IMR-90 (cell line): ENCODE data around the gene CDC25B. TPM values are rescaled to one million over a fixed set of nuclear protein-coding genes. Genes with fewer than 3 reads are reported as not detected.

Source experiments
- ATAC-seq: fragments of 200-7000 bp; cut with Tn5 transposase; 2 replicates; pipeline ENCODE4 v1.9.1; 2020; ENCODE audit warnings: low read depth, mild to moderate bottlenecking, moderate library complexity
- BruUV-seq: library from RNA; stranded (reverse); fragments of 400-500 nt; replicated peaks from 2 replicates; lab custom pipeline; 2021; lab: Mats Ljungman, UMichigan
- CTCF ChIA-PET: fragments of 300-600 bp; formaldehyde crosslinking; extraction: SDS; loops from one replicate; lab custom pipeline; 2021; ENCODE audit warnings: antibody characterized with exemption; lab: Yijun Ruan, JAX
- POLR2A ChIA-PET: fragments of 300-600 bp; sonication (Branson Sonifier 250); formaldehyde crosslinking; loops from one replicate; lab custom pipeline; 2022; ENCODE audit warnings: antibody characterized with exemption; ENCODE audit not compliant: unreplicated experiment; lab: Charles Lee
- DNase-seq: peaks from one replicate; pipeline ENCODE4 v3.0.0; 2013
- H2AFZ ChIP-seq: replicated peaks from 2 replicates; pipeline ENCODE3; 2013; ENCODE audit warnings: low read length, mild to moderate bottlenecking; ENCODE audit not compliant: poor library complexity
- H2AK5ac ChIP-seq: 2 replicates; pipeline ENCODE4 v1.6.1; 2013; ENCODE audit warnings: low read depth, low read length, inconsistent platforms
- H2AK9ac ChIP-seq: replicated peaks from 2 replicates; pipeline ENCODE3; 2013; ENCODE audit warnings: mild to moderate bottlenecking, low read depth, low read length, moderate library complexity; ENCODE audit not compliant: poor library complexity
- H2BK120ac ChIP-seq: 2 replicates; pipeline ENCODE4 v1.6.1; 2013; ENCODE audit warnings: low read depth, low read length, inconsistent platforms
- H2BK15ac ChIP-seq: 3 replicates; pipeline ENCODE4 v1.6.1; 2013; ENCODE audit warnings: low read depth, low read length, inconsistent platforms
- H2BK20ac ChIP-seq: 2 replicates; pipeline ENCODE4 v1.6.1; 2013; ENCODE audit warnings: low read depth, mild to moderate bottlenecking, inconsistent platforms, low read length, moderate library complexity
- H2BK5ac ChIP-seq: 2 replicates; pipeline ENCODE4 v1.6.1; 2013; ENCODE audit warnings: mild to moderate bottlenecking, low read depth, low read length, inconsistent platforms; ENCODE audit not compliant: poor library complexity, severe bottlenecking
- H3K14ac ChIP-seq: replicated peaks from 2 replicates; pipeline ENCODE4 v1.6.1; 2013; ENCODE audit warnings: low read depth, low read length, inconsistent platforms
- H3K18ac ChIP-seq: 2 replicates; pipeline ENCODE4 v1.6.1; 2013; ENCODE audit warnings: low read depth, low read length, control low read depth
- H3K23ac ChIP-seq: 2 replicates; pipeline ENCODE4 v1.6.1; 2013; ENCODE audit warnings: low read depth, low read length, inconsistent platforms
- H3K27ac ChIP-seq: 2 replicates; pipeline ENCODE4 v1.5.1; 2013; ENCODE audit warnings: mild to moderate bottlenecking, control low read depth, low read length; ENCODE audit not compliant: insufficient read depth
- H3K27me3 ChIP-seq: 2 replicates; pipeline ENCODE4 v1.6.1; 2013; ENCODE audit warnings: low read length; ENCODE audit not compliant: control insufficient read depth, insufficient read depth
- H3K36me3 ChIP-seq: 2 replicates; pipeline ENCODE4 v1.6.1; 2013; ENCODE audit warnings: low read length, mixed read lengths; ENCODE audit not compliant: control insufficient read depth, insufficient read depth
- H3K4ac ChIP-seq: 2 replicates; pipeline ENCODE4 v1.6.1; 2013; ENCODE audit warnings: low read depth, low read length, inconsistent platforms
- H3K4me1 ChIP-seq: 2 replicates; pipeline ENCODE4 v1.6.1; 2013; ENCODE audit warnings: low read length, mixed read lengths; ENCODE audit not compliant: control insufficient read depth, insufficient read depth
- H3K4me2 ChIP-seq: 2 replicates; pipeline ENCODE4 v1.6.1; 2013; ENCODE audit warnings: low read depth, mild to moderate bottlenecking, control low read depth, low read length, moderate library complexity
- H3K4me3 ChIP-seq: 2 replicates; pipeline ENCODE4 v1.5.1; 2013; ENCODE audit warnings: low read depth, mild to moderate bottlenecking, control low read depth, low read length, moderate library complexity; ENCODE audit not compliant: insufficient read depth
- H3K56ac ChIP-seq: 2 replicates; pipeline ENCODE4 v1.6.1; 2013; ENCODE audit warnings: low read length, inconsistent platforms; ENCODE audit not compliant: insufficient read depth; ENCODE audit errors: extremely low read depth
- H3K79me1 ChIP-seq, 2 experiments: 2 replicates each; pipeline ENCODE4 v1.6.1; 2013; ENCODE audit warnings: low read length in 2 of 2, inconsistent platforms in 1 of 2, low read depth in 1 of 2
- H3K9ac ChIP-seq: 2 replicates; pipeline ENCODE4 v1.6.1; 2013; ENCODE audit warnings: low read depth, low read length, control low read depth
- H3K9me1 ChIP-seq: 2 replicates; pipeline ENCODE4 v1.6.1; 2013; ENCODE audit warnings: low read length, inconsistent platforms; ENCODE audit not compliant: insufficient read depth
- H3K9me3 ChIP-seq: 2 replicates; pipeline ENCODE4 v1.6.1; 2013; ENCODE audit warnings: low read length; ENCODE audit not compliant: control insufficient read depth, insufficient read depth
- H4K20me1 ChIP-seq: 2 replicates; pipeline ENCODE4 v1.6.1; 2013; ENCODE audit warnings: low read length, inconsistent platforms; ENCODE audit not compliant: insufficient read depth
- H4K5ac ChIP-seq: 2 replicates; pipeline ENCODE4 v1.6.1; 2013; ENCODE audit warnings: mild to moderate bottlenecking, low read depth, low read length, control low read depth
- H4K8ac ChIP-seq, 2 experiments: 2 replicates each; pipeline ENCODE4 v1.6.1; 2013; ENCODE audit warnings: low read depth in 2 of 2, low read length in 2 of 2, control low read depth in 1 of 2, inconsistent platforms in 1 of 2
- H4K91ac ChIP-seq: 2 replicates; pipeline ENCODE4 v1.6.1; 2013; ENCODE audit warnings: low read depth, low read length, inconsistent platforms; ENCODE audit not compliant: insufficient read depth
- CHD1 ChIP-seq: IDR thresholded peaks from 2 replicates; pipeline ENCODE4 v1.6.1; 2012; ENCODE audit warnings: low read depth, low read length, improper control_type of control experiment
- FOS ChIP-seq: fragments of 150-350 bp; IDR thresholded peaks from 2 replicates; pipeline ENCODE4 v1.6.1; 2016; ENCODE audit warnings: low read depth, low read length
- RFX5 ChIP-seq: IDR thresholded peaks from 2 replicates; pipeline ENCODE4 v1.8.0; 2012; ENCODE audit warnings: low read depth, mild to moderate bottlenecking, low read length, moderate library complexity
- SMC3 ChIP-seq: fragments of 150-350 bp; IDR thresholded peaks from 2 replicates; pipeline ENCODE4 v1.6.1; 2016; ENCODE audit warnings: low read depth, mild to moderate bottlenecking, antibody characterized with exemption, low read length, moderate library complexity
- whole genome bisulfite sequencing, 2 experiments: methylation state at CpG; one replicate each; pipeline versions ENCODE4 v1.1.5 to v1.1.7; 2013; ENCODE audit warnings: missing lambda C conversion rate in 2 of 2; ENCODE audit not compliant: insufficient read length in 1 of 2; ENCODE audit errors: extremely low coverage in 2 of 2; 5-methylcytosine and 5-hydroxymethylcytosine counted together
- dilution Hi-C: fragments of 300-500 bp; cut with HindIII; formaldehyde crosslinking; loops from one replicate; pipeline ENCODE4 v1.14.3; 2018; ENCODE audit warnings: low sequenced_read_pairs; ENCODE audit not compliant: unreplicated experiment
- in situ Hi-C: fragments of 300-500 bp; cut with MboI; formaldehyde crosslinking; loops from 3 replicates; pipeline ENCODE4 v1.14.3; 2019; ENCODE audit warnings: low sequenced_read_pairs, inconsistent platforms, mixed read lengths
- intact Hi-C: fragments of 100-400 bp; cut with micrococcal nuclease; formaldehyde crosslinking; loops from 2 replicates; pipeline ENCODE4 v1.10.0; 2022
- polyA plus RNA-seq, 3 experiments: library from polyadenylated mRNA; depleted of rRNA; stranded (reverse); fragments of >200 nt; gene quantifications; 2 replicates each; pipeline ENCODE4 v1.2.3, GENCODE V29; 2012; ENCODE audit warnings: low replicate concordance in 1 of 3
- total RNA-seq: library from RNA; depleted of rRNA; stranded (reverse); fragments of >200 nt; gene quantifications from 2 replicates; pipeline ENCODE4 v1.2.3, GENCODE V29; 2012
- TF ChIP-seq, protein P1 (sequence below): fragments of 150-350 bp; IDR thresholded peaks from 2 replicates; pipeline ENCODE4 v1.6.1; 2017; ENCODE audit warnings: mild to moderate bottlenecking, antibody characterized with exemption, low read length, low read depth

CDC25B gene
- total and polyA plus RNA-seq, 2 of the 4 experiments (the other 2 are of a cell fraction): 14.5 to 50.5 TPM

DNA sequence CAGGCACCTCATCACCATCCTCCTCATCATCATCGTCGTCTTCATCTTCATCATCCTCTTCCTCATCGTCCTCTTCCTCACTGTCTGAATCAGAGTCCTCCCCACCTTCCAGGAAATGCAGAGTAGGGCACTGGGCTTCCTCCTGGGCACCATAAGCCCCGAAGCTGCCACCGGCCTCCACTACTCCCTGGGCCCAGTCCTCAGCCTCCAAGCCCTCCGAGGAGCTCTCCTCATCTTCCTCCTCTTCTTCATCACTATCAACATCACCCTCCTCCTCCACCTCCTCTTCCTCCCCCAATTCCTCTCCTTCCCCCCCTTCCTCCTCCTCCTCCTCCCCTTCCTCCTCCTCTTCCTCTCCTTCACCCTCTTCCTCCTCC is 11.3 kb upstream of the CDC25B start:
- intact Hi-C loops (loop anchor here (5.0 kb wide), 1 partner anchor 223 kb away; no protein-coding TSS in a partner anchor), in situ Hi-C loops (loop anchor here (10.0 kb wide), 1 partner anchor 300 kb away; no protein-coding TSS in a partner anchor)
- TF ChIP-seq RFX5 (no peak), SMC3 (no peak), FOS (no peak), CHD1 (no peak)
- TF ChIP-seq, protein P1, sequence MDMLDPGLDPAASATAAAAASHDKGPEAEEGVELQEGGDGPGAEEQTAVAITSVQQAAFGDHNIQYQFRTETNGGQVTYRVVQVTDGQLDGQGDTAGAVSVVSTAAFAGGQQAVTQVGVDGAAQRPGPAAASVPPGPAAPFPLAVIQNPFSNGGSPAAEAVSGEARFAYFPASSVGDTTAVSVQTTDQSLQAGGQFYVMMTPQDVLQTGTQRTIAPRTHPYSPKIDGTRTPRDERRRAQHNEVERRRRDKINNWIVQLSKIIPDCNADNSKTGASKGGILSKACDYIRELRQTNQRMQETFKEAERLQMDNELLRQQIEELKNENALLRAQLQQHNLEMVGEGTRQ: no peak

More for the DNA sequence above, 11.3 kb upstream of the CDC25B start:
- Histone ChIP-seq H3K56ac (no peak overlapping the region), H2BK15ac (no peak overlapping the region), H3K27me3 (no peaks in the 10 kb centered on the region), H2AFZ (no peak overlapping the region), H2AK9ac (peak overlapping the region; percentile 95), H4K8ac (no peak overlapping the region), H2BK120ac (no peak overlapping the region), H2AK5ac (no peak overlapping the region), H3K9me3 (no peaks in the 10 kb centered on the region), H3K9me1 (peaks cover 12% of the 10 kb centered on the region), H3K23ac (peak overlapping the region; percentile 28; the same call in 1 of the 2 replicates), H3K4me3 (no peak overlapping the region; the same call in 1 of the 2 replicates), H4K91ac (no peak overlapping the region), H3K9ac (peak overlapping the region; percentile 24; the same call in 1 of the 2 replicates), H4K5ac (no peak overlapping the region), H4K20me1 (peaks cover 50% of the 10 kb centered on the region), H3K4me1 (peaks cover 16% of the 10 kb centered on the region), H2BK20ac (no peak overlapping the region), H3K27ac (no peak overlapping the region), H3K4me2 (peak overlapping the region; percentile 99), H3K14ac (peak overlapping the region; percentile 24; the same call in 1 of the 2 replicates), H3K79me1 (peaks cover 7 to 40% of the 10 kb centered on the region in 2 experiments; a peak in 3 of 4 replicates), H3K36me3 (peaks cover 11% of the 10 kb centered on the region), H2BK5ac (no peak overlapping the region), H3K4ac (peak overlapping the region; percentile 8; the same call in 1 of the 2 replicates), H3K18ac (no peak overlapping the region)
- DNase-seq: no peak
- BruUV-seq: no TSS peak
- no peak for ATAC-seq
- 93 to 100% methylated on average over 3 to 6 of the region's 6 CpGs for WGBS, 2 experiments
- dilution Hi-C loops: no loop called here
- CTCF ChIA-PET: no interaction called here
- POLR2A ChIA-PET: no interaction called here
